ENCODE results near the gene C1orf21. TPM values are rescaled to one million over a fixed set of nuclear protein-coding genes. Genes with fewer than 3 reads are reported as not detected.

C1orf21 gene
- total RNA-seq, 1 donor from 2014 or later = 43.3 TPM

GRCh38 chr1:184383772-184384323, 3.0 kb upstream of the C1orf21 start:
- H3K27ac Mint-ChIP-seq (ENCODE audit: unreplicated experiment) = no peak overlapping the region
- no peak for TF ChIP-seq CTCF (IDR thresholded peaks at IDR 0.05; ENCODE audit: partially characterized antibody, unreplicated experiment)
- H3K27me3 Mint-ChIP-seq (ENCODE audit: unreplicated experiment) = peaks cover 6% of the 10 kb centered on the region
- H3K4me3 Mint-ChIP-seq (ENCODE audit: unreplicated experiment) = peak overlapping the region; percentile 54
- H3K4me1 Mint-ChIP-seq (ENCODE audit: low read depth, unreplicated experiment) = peaks cover 9% of the 10 kb centered on the region
- H3K36me3 Mint-ChIP-seq (ENCODE audit: unreplicated experiment) = no peaks in the 10 kb centered on the region
- DNase-seq = no peak
- H3K9me3 Mint-ChIP-seq (ENCODE audit: unreplicated experiment) = peaks cover 14% of the 10 kb centered on the region

GRCh38 chr1:184385865-184386311, 941 bp upstream of the C1orf21 start:
- peak overlapping the region; percentile 94 for H3K27ac Mint-ChIP-seq (ENCODE audit: unreplicated experiment)
- peaks cover 6% of the 10 kb centered on the region for H3K27me3 Mint-ChIP-seq (ENCODE audit: unreplicated experiment)
- peaks cover 14% of the 10 kb centered on the region for H3K9me3 Mint-ChIP-seq (ENCODE audit: unreplicated experiment)
- TF ChIP-seq CTCF (IDR thresholded peaks at IDR 0.05; ENCODE audit: partially characterized antibody, unreplicated experiment) = no peak
- peak overlapping the region; percentile 88 for H3K4me3 Mint-ChIP-seq (ENCODE audit: unreplicated experiment)
- peaks cover 16% of the 10 kb centered on the region for H3K4me1 Mint-ChIP-seq (ENCODE audit: low read depth, unreplicated experiment)
- no peak for DNase-seq
- H3K36me3 Mint-ChIP-seq (ENCODE audit: unreplicated experiment) = no peaks in the 10 kb centered on the region

GRCh38 chr1:184387069-184387475, 243 bp downstream of the C1orf21 start:
- Mint-ChIP-seq H3K27ac (ENCODE audit: unreplicated experiment) (no peak overlapping the region), H3K9me3 (ENCODE audit: unreplicated experiment) (peaks cover 14% of the 10 kb centered on the region), H3K4me1 (ENCODE audit: low read depth, unreplicated experiment) (peaks cover 21% of the 10 kb centered on the region), H3K36me3 (ENCODE audit: unreplicated experiment) (no peaks in the 10 kb centered on the region), H3K4me3 (ENCODE audit: unreplicated experiment) (peak overlapping the region; percentile 79), H3K27me3 (ENCODE audit: unreplicated experiment) (peaks cover 6% of the 10 kb centered on the region)
- TF ChIP-seq CTCF (IDR thresholded peaks at IDR 0.05; ENCODE audit: partially characterized antibody, unreplicated experiment) = no peak
- DNase-seq = no peak

- peaks cover 21% of the 10 kb centered on the region for H3K4me1 Mint-ChIP-seq (ENCODE audit: low read depth, unreplicated experiment)
- TF ChIP-seq CTCF (IDR thresholded peaks at IDR 0.05; ENCODE audit: partially characterized antibody, unreplicated experiment) = no peak
- H3K4me3 Mint-ChIP-seq (ENCODE audit: unreplicated experiment) = peak overlapping the region; percentile 94
- H3K9me3 Mint-ChIP-seq (ENCODE audit: unreplicated experiment) = peaks cover 14% of the 10 kb centered on the region
- H3K36me3 Mint-ChIP-seq (ENCODE audit: unreplicated experiment) = no peaks in the 10 kb centered on the region
- DNase-seq = peak; percentile 68
- H3K27ac Mint-ChIP-seq (ENCODE audit: unreplicated experiment) = peak overlapping the region; percentile 84
- H3K27me3 Mint-ChIP-seq (ENCODE audit: unreplicated experiment) = peaks cover 6% of the 10 kb centered on the region
These were observed 868 bp downstream of the C1orf21 start for GRCh38 chr1:184387476-184388318.

Data from glutamatergic neuron (in vitro differentiated cells).